Activated naive CD4-positive, alpha-beta T cell treated with anti-CD3 and anti-CD28 coated beads, Interleukin-2, amount 10 ng/mL, durations not matched to agents 7 days and 5 days (primary cell): ENCODE results near the gene COL26A1.

Experiments used
- CTCF ChIA-PET: fragments of 350-600 bp; sonication (Branson Sonifier 250); formaldehyde crosslinking; loops from one replicate; lab custom pipeline; 2021; ENCODE audit warnings: antibody characterized with exemption; lab: Charles Lee
- DNase-seq: peaks from one replicate; pipeline ENCODE4 v3.0.0-alpha.2; 2020
- H3K27ac Mint-ChIP-seq: one replicate; pipeline ENCODE4 v1.8.0; 2021; ENCODE audit warnings: mild to moderate bottlenecking, moderate library complexity, mixed read lengths
- H3K27me3 Mint-ChIP-seq: one replicate; pipeline ENCODE4 v1.8.0; 2021; ENCODE audit warnings: mild to moderate bottlenecking, mixed read lengths
- H3K36me3 Mint-ChIP-seq: one replicate; pipeline ENCODE4 v1.8.0; 2021; ENCODE audit warnings: mixed read lengths
- H3K4me1 Mint-ChIP-seq: one replicate; pipeline ENCODE4 v1.8.0; 2021; ENCODE audit warnings: mixed read lengths
- H3K4me3 Mint-ChIP-seq: one replicate; pipeline ENCODE4 v1.8.0; 2021; ENCODE audit warnings: mild to moderate bottlenecking, moderate library complexity, mixed read lengths
- H3K9me3 Mint-ChIP-seq: one replicate; pipeline ENCODE4 v1.8.0; 2021; ENCODE audit warnings: mixed read lengths

The COL26A1 gene

GRCh38 chr7:101400751-101401150 is 38.1 kb downstream of the COL26A1 start:
- Mint-ChIP-seq H3K4me1 (no peaks in the 10 kb centered on the region), H3K27me3 (peaks cover 52% of the 10 kb centered on the region), H3K27ac (no peak overlapping the region), H3K36me3 (no peaks in the 10 kb centered on the region), H3K4me3 (no peak overlapping the region), H3K9me3 (no peaks in the 10 kb centered on the region)
- DNase-seq, result no peak
- CTCF ChIA-PET, result interaction anchor here (1.0 kb wide), 1 partner anchor 10 kb away, joined by 7 read pairs; no protein-coding TSS in a partner anchor

- H3K4me3 Mint-ChIP-seq, result no peak overlapping the region
- no peak for DNase-seq
- H3K9me3 Mint-ChIP-seq, result no peaks in the 10 kb centered on the region
- no peaks in the 10 kb centered on the region for H3K4me1 Mint-ChIP-seq
- peaks cover 45% of the 10 kb centered on the region for H3K27me3 Mint-ChIP-seq
- CTCF ChIA-PET, result interaction anchor here (1.0 kb wide), 1 partner anchor 10 kb away, joined by 7 read pairs; no protein-coding TSS in a partner anchor
- H3K27ac Mint-ChIP-seq, result no peak overlapping the region
- H3K36me3 Mint-ChIP-seq, result no peaks in the 10 kb centered on the region
These were observed 38.9 kb downstream of the COL26A1 start for GRCh38 chr7:101401390-101402080.

GRCh38 chr7:101402081-101402779 is 39.6 kb downstream of the COL26A1 start:
- CTCF ChIA-PET, result no interaction called here
- Mint-ChIP-seq H3K27ac (no peak overlapping the region), H3K27me3 (peaks cover 38% of the 10 kb centered on the region)

GRCh38 chr7:101402835-101403234 is 40.2 kb downstream of the COL26A1 start:
- Mint-ChIP-seq H3K27me3 (peaks cover 35% of the 10 kb centered on the region), H3K27ac (no peak overlapping the region), H3K4me1 (no peaks in the 10 kb centered on the region), H3K36me3 (no peaks in the 10 kb centered on the region), H3K4me3 (no peak overlapping the region), H3K9me3 (no peaks in the 10 kb centered on the region)
- CTCF ChIA-PET, result no interaction called here
- no peak for DNase-seq

More at GRCh38 chr7:101402081-101402779, 39.6 kb downstream of the COL26A1 start:
- Mint-ChIP-seq H3K4me3 (no peak overlapping the region), H3K4me1 (no peaks in the 10 kb centered on the region), H3K36me3 (no peaks in the 10 kb centered on the region), H3K9me3 (no peaks in the 10 kb centered on the region)
- DNase-seq, result no peak

- no peak for DNase-seq
- CTCF ChIA-PET, result no interaction called here
- Mint-ChIP-seq H3K27me3 (peaks cover 31% of the 10 kb centered on the region), H3K4me1 (no peaks in the 10 kb centered on the region), H3K36me3 (no peaks in the 10 kb centered on the region), H3K4me3 (no peak overlapping the region), H3K27ac (no peak overlapping the region), H3K9me3 (peaks cover 17% of the 10 kb centered on the region)
These were observed 42.9 kb downstream of the COL26A1 start for GRCh38 chr7:101405474-101406067.

- peaks cover 17% of the 10 kb centered on the region for H3K9me3 Mint-ChIP-seq
- H3K27ac Mint-ChIP-seq, result no peak overlapping the region
- peaks cover 35% of the 10 kb centered on the region for H3K27me3 Mint-ChIP-seq
- DNase-seq, result peak; percentile 54
- CTCF ChIA-PET, result interaction anchor here (0.6 to 2.4 kb wide), 23 partner anchors 10 to 213 kb away, joined by 3 to 32 read pairs (median 3); partner anchors contain the start of gene COL26A1
- no peaks in the 10 kb centered on the region for H3K36me3 Mint-ChIP-seq
- peaks cover 9% of the 10 kb centered on the region for H3K4me1 Mint-ChIP-seq
- no peak overlapping the region for H3K4me3 Mint-ChIP-seq
These were observed 48.2 kb downstream of the COL26A1 start for GRCh38 chr7:101410743-101411507.

- H3K9me3 Mint-ChIP-seq, result peaks cover 17% of the 10 kb centered on the region
- no peaks in the 10 kb centered on the region for H3K36me3 Mint-ChIP-seq
- no peak for DNase-seq
- H3K27ac Mint-ChIP-seq, result no peak overlapping the region
- CTCF ChIA-PET, result interaction anchor here (0.8 to 2.4 kb wide), 25 partner anchors 8 to 136 kb away, joined by 3 to 32 read pairs (median 3); partner anchors contain the start of gene COL26A1
- H3K27me3 Mint-ChIP-seq, result peaks cover 35% of the 10 kb centered on the region
- no peak overlapping the region for H3K4me3 Mint-ChIP-seq
- H3K4me1 Mint-ChIP-seq, result peaks cover 9% of the 10 kb centered on the region
These were observed 48.8 kb downstream of the COL26A1 start for GRCh38 chr7:101411508-101411874.

GRCh38 chr7:101412976-101413375 is 50.3 kb downstream of the COL26A1 start:
- H3K27me3 Mint-ChIP-seq, result peaks cover 41% of the 10 kb centered on the region
- H3K27ac Mint-ChIP-seq, result no peak overlapping the region
- no peaks in the 10 kb centered on the region for H3K36me3 Mint-ChIP-seq
- CTCF ChIA-PET, result interaction anchor here (2.3 kb wide), 1 partner anchor 48 kb away, joined by 8 read pairs; no protein-coding TSS in a partner anchor
- DNase-seq, result no peak
- H3K9me3 Mint-ChIP-seq, result peaks cover 17% of the 10 kb centered on the region
- peaks cover 9% of the 10 kb centered on the region for H3K4me1 Mint-ChIP-seq
- no peak overlapping the region for H3K4me3 Mint-ChIP-seq

GRCh38 chr7:101418694-101419093 is 56.0 kb downstream of the COL26A1 start:
- CTCF ChIA-PET, result no interaction called here
- peaks cover 28% of the 10 kb centered on the region for H3K27me3 Mint-ChIP-seq
- H3K4me3 Mint-ChIP-seq, result no peak overlapping the region
- peaks cover 2% of the 10 kb centered on the region for H3K4me1 Mint-ChIP-seq
- no peaks in the 10 kb centered on the region for H3K9me3 Mint-ChIP-seq
- no peaks in the 10 kb centered on the region for H3K36me3 Mint-ChIP-seq
- no peak for DNase-seq
- H3K27ac Mint-ChIP-seq, result no peak overlapping the region

GRCh38 chr7:101419831-101420230 is 57.2 kb downstream of the COL26A1 start:
- no peak for DNase-seq
- no peaks in the 10 kb centered on the region for H3K9me3 Mint-ChIP-seq
- CTCF ChIA-PET, result no interaction called here
- H3K27me3 Mint-ChIP-seq, result peaks cover 26% of the 10 kb centered on the region
- H3K4me1 Mint-ChIP-seq, result peaks cover 2% of the 10 kb centered on the region
- H3K27ac Mint-ChIP-seq, result no peak overlapping the region
- no peak overlapping the region for H3K4me3 Mint-ChIP-seq
- no peaks in the 10 kb centered on the region for H3K36me3 Mint-ChIP-seq

GRCh38 chr7:101420436-101420835 is 57.8 kb downstream of the COL26A1 start:
- peaks cover 26% of the 10 kb centered on the region for H3K27me3 Mint-ChIP-seq
- no peaks in the 10 kb centered on the region for H3K36me3 Mint-ChIP-seq
- no peak overlapping the region for H3K27ac Mint-ChIP-seq
- no peak overlapping the region for H3K4me3 Mint-ChIP-seq
- H3K9me3 Mint-ChIP-seq, result no peaks in the 10 kb centered on the region
- no peak for DNase-seq
- peaks cover 2% of the 10 kb centered on the region for H3K4me1 Mint-ChIP-seq
- CTCF ChIA-PET, result no interaction called here

GRCh38 chr7:101422356-101423195 is 59.9 kb downstream of the COL26A1 start:
- Mint-ChIP-seq H3K36me3 (no peaks in the 10 kb centered on the region), H3K27ac (no peak overlapping the region), H3K4me3 (no peak overlapping the region), H3K27me3 (peaks cover 25% of the 10 kb centered on the region), H3K4me1 (peaks cover 2% of the 10 kb centered on the region), H3K9me3 (no peaks in the 10 kb centered on the region)
- CTCF ChIA-PET, result interaction anchor here (1.2 kb wide), 2 partner anchors 11 to 12 kb away, joined by 4 to 6 read pairs; no protein-coding TSS in a partner anchor
- DNase-seq, result no peak
